WERI-Rb-1 (cell line): ENCODE results near the gene RARG.

ENCODE experiments used
- DNase-seq: peaks from one replicate; pipeline ENCODE4 v3.0.0-alpha.2; 2020
- H3K27ac ChIP-seq: fragments of 250-450 bp; sonication (Bioruptor Pico); 2 replicates; pipeline ENCODE4 v1.5.1; 2020; ENCODE audit warnings: mild to moderate bottlenecking, moderate library complexity
- H3K27me3 ChIP-seq: fragments of 250-450 bp; sonication (Bioruptor Pico); 2 replicates; pipeline ENCODE4 v1.5.1; 2021; ENCODE audit warnings: mild to moderate bottlenecking, low read depth, moderate library complexity; ENCODE audit not compliant: insufficient read depth, severe bottlenecking
- H3K36me3 ChIP-seq: fragments of 250-450 bp; sonication (Bioruptor Pico); 2 replicates; pipeline ENCODE4 v1.5.1; 2020; ENCODE audit warnings: mild to moderate bottlenecking, moderate library complexity
- H3K4me3 ChIP-seq: 2 replicates; pipeline ENCODE4 v1.5.1; 2011; ENCODE audit warnings: low read depth, mild to moderate bottlenecking, control low read depth, low read length
- H3K9me3 ChIP-seq: fragments of 250-450 bp; sonication (Bioruptor Pico); 2 replicates; pipeline ENCODE4 v1.5.1; 2021; ENCODE audit warnings: mild to moderate bottlenecking, moderate library complexity; ENCODE audit not compliant: severe bottlenecking
- CTCF ChIP-seq: IDR thresholded peaks from 2 replicates; pipeline ENCODE4 v1.5.1; 2011; ENCODE audit warnings: low read depth, mild to moderate bottlenecking, control low read depth, inconsistent platforms, low read length

The RARG gene

GRCh38 chr12:53200458-53201176, 31.4 kb downstream of the RARG start:
- Histone ChIP-seq H3K27me3 (peaks cover 4% of the 10 kb centered on the region), H3K9me3 (no peaks in the 10 kb centered on the region), H3K27ac (no peak overlapping the region), H3K36me3 (no peaks in the 10 kb centered on the region), H3K4me3 (no peak overlapping the region)
- TF ChIP-seq CTCF, result no peak
- no peak for DNase-seq

- Histone ChIP-seq H3K9me3 (no peaks in the 10 kb centered on the region), H3K36me3 (no peaks in the 10 kb centered on the region), H3K27me3 (peaks cover 4% of the 10 kb centered on the region), H3K4me3 (no peak overlapping the region), H3K27ac (no peak overlapping the region)
- no peak for TF ChIP-seq CTCF
- DNase-seq, result no peak
These were observed 31.9 kb downstream of the RARG start for GRCh38 chr12:53200107-53200457.

GRCh38 chr12:53199700-53200099, 32.3 kb downstream of the RARG start:
- H3K9me3 ChIP-seq, result no peaks in the 10 kb centered on the region
- TF ChIP-seq CTCF, result no peak
- H3K4me3 ChIP-seq, result no peak overlapping the region
- DNase-seq, result no peak
- no peaks in the 10 kb centered on the region for H3K36me3 ChIP-seq
- no peak overlapping the region for H3K27ac ChIP-seq
- H3K27me3 ChIP-seq, result peaks cover 4% of the 10 kb centered on the region

- DNase-seq, result no peak
These were observed 33.4 kb downstream of the RARG start for GRCh38 chr12:53198486-53199110.

GRCh38 chr12:53197011-53197640, 34.9 kb downstream of the RARG start:
- Histone ChIP-seq H3K36me3 (no peaks in the 10 kb centered on the region), H3K27me3 (peaks cover 4% of the 10 kb centered on the region), H3K4me3 (no peak overlapping the region), H3K9me3 (no peaks in the 10 kb centered on the region), H3K27ac (no peak overlapping the region)
- no peak for DNase-seq
- TF ChIP-seq CTCF, result no peak

More at GRCh38 chr12:53198486-53199110, 33.4 kb downstream of the RARG start:
- Histone ChIP-seq H3K27ac (no peak overlapping the region), H3K4me3 (no peak overlapping the region), H3K36me3 (no peaks in the 10 kb centered on the region), H3K27me3 (peaks cover 4% of the 10 kb centered on the region), H3K9me3 (no peaks in the 10 kb centered on the region)
- TF ChIP-seq CTCF, result no peak
